GM18861 (cell line): ENCODE data around the gene PIK3CD.

Experiments
- ATAC-seq: cut with Tn5 transposase; IDR thresholded peaks from one replicate; pipeline ENCODE4 v1.9.1; 2021; ENCODE audit not compliant: unreplicated experiment

The PIK3CD gene

DNA sequence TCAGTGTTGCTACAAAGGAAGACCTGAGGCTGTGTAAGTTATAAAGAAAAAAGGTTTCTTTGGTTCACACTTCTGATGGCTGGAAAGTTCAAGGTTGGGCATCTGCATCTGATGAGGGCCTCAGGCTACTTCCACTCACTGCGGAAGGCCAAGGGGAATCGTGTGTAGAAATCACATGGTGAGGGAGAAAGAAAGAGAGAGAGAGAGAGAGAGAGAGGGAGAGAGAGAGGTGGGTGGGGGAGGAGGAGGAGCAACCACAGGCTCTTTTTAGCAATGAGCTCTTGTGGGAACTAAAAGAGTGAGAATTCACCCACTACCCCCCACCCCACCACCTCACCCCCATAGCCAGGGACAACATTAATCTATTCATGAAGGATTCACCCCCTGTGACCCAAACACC, 112.4 kb downstream of the PIK3CD start:
- ATAC-seq, result no peak

- no peak for ATAC-seq
Observed at GRCh38 chr1:9764550-9764949, 113.0 kb downstream of the PIK3CD start.

DNA sequence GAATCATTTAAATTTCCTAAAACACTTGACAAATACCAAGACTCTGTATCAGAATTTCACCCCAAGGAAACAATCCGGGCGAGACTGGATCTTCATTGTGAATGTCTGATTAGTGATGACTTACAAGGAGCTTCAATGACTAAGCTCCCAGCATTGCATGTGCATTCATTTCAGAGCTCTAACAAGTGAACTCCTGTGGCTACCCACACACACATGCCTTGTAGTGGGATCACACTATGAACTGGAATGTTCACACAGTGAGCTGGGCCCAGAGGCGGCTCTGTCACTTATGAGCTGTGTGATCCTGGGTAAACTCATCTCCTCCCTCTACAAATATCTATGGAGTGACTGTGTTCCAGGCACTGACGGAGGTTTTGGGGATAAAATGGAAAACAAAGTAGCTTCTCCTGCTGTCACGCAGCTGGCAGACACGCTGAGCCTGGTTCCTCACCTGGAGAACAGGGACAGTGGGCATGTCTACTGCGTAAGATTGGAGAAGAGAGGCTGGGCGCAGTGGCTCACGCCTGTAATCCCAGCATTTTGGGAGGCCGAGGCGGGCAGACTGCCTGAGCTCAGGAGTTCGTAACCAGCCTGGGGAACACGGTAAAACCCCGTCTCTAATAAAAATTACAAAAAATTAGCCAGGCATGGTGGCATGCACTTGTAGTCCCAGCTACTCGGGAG, 115.4 kb downstream of the PIK3CD start:
- no peak for ATAC-seq

DNA sequence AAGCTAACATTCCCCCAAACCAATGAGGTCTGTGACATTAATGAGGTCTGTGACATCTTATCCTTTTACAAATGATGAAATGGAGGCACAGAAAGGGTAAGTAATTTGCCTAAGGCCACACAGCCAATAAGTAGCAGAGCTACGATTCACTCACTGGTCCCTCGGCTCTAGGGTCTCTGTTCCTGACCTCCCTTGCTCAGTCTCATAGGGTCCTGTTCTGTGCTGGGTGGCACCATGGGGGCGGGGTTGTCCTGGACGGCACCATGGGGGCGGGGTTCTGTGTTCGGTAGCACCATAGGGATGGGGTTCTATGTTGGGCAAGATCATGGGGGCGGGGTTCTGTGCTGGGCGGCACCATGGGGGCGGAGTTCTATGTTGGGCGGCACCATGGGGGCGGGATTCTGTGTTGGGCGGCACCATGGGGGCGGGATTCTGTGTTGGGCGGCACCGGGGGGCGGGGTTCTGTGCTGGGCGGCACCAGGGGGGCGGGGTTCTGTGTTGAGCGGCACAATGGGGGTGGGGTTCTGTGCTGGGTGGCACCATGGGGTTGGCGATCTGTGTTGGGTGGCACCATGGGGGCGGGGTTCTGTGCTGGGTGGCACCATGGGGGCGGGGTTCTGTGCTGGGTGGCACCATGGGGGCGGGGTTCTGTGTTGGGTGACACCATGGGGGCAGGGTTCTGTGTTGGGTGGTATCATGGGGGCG, 116.6 kb downstream of the PIK3CD start:
- no peak for ATAC-seq

DNA sequence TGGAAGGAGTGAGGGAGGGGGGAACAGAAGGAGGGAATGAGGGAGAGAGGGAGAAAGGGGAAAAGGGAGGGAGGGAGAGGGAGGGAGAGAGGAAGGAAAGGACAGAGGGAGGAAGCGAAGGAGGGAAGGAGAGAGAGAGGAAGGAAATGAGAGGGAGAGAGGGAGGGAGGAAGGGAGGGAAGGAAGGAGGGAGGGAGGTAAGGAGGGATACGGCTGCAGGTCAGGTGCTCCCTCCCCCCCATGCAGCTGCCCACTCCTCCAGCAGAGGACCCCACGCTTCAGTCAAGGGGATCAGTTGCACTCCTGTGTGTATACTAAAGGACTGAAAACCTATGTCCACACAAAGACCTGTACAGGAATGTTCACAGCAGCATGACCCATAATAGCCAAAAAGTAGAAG, 117.5 kb downstream of the PIK3CD start:
- no peak for ATAC-seq

GRCh38 chr1:9770298-9770697, 118.8 kb downstream of the PIK3CD start:
- ATAC-seq, result no peak

- ATAC-seq, result no peak
Observed at GRCh38 chr1:9774712-9775679, 123.5 kb downstream of the PIK3CD start.

DNA sequence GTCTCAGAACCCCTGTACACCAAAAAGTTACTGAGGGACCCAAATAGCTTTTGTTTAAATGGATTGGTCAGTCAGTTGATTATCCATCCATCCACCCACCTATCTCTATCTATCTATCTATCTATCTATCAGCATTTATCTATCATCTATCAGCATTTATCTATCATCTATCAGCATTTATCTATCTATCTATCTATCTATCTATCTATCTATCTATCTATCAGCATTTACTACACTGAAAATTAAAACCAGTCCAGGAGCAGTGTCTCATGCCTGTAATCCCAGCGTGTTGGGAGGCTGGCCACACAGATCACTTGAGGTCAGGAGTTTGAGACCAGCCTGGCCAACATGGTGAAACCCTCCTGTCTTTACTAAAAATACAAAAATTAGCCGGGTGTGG, 125.2 kb downstream of the PIK3CD start:
- no peak for ATAC-seq
